GM12892 (cell line): ENCODE results near the gene FOXK2.

Experiments
- POLR2A ChIP-seq: IDR thresholded peaks from 2 replicates; pipeline ENCODE4 v1.6.1; 2011; ENCODE audit warnings: low read depth, low read length, control low read depth
- POLR2AphosphoS5 ChIP-seq: IDR thresholded peaks from 2 replicates; pipeline ENCODE4 v1.6.1; 2011; ENCODE audit warnings: low read depth, low read length, control low read depth
- TAF1 ChIP-seq: IDR thresholded peaks from 2 replicates; pipeline ENCODE4 v1.6.1; 2011; ENCODE audit warnings: low read depth, mild to moderate bottlenecking, control low read depth, low read length, borderline replicate concordance

DNA sequence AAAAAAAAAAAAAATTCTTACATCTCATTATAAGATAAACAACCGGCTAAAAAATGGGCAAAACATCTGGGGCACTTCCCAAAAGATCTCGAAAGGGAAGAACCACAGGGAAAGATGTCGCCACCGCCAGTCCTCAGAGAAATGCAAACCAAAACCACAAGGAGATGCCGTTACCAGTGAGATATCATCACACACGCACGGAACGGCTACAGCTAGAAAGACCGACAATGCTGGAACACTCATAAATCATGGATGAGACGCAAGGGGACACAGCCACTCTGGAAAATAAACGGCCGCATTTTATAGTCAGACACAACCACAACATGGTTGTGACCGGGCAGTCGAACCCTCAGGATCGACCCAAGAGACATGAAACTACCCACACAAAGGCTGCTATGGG lies 104.2 kb downstream of the FOXK2 start:
- TF ChIP-seq POLR2A (no peak), POLR2AphosphoS5 (no peak), TAF1 (no peak)
